Activated CD8-positive, alpha-beta memory T cell treated with anti-CD3 and anti-CD28 coated beads for 1 hour (primary cell): ENCODE results near the gene EN2.

ENCODE experiments used
- DNase-seq, 2 donors: peaks; one replicate each; pipeline ENCODE4 v3.0.0-alpha.2; 2020; ENCODE audit warnings: low read depth in 1 of 2; ENCODE audit errors: extremely low read depth in 1 of 2

EN2 gene

GRCh38 chr7:155458111-155458877, at the start of gene EN2:
Gene EN2, plus strand, starts transcription at chr7:155458129. Its CDS starts 249 bp downstream, at chr7:155458378.
- DNase-seq, result no peak

GRCh38 chr7:155408651-155409586, 49.0 kb upstream of the EN2 start:
- no peak for DNase-seq

- no peak for DNase-seq
These were observed 47.9 kb upstream of the EN2 start for GRCh38 chr7:155409980-155410379.

- DNase-seq, result no peak
These were observed 47.5 kb upstream of the EN2 start for GRCh38 chr7:155410431-155410830.

GRCh38 chr7:155411718-155412415, 46.1 kb upstream of the EN2 start:
- no peak for DNase-seq

GRCh38 chr7:155412416-155413253, 45.3 kb upstream of the EN2 start:
- peak in 1 of 2 donors; percentile 24 for DNase-seq

GRCh38 chr7:155414547-155415492, 43.1 kb upstream of the EN2 start:
- no peak for DNase-seq

GRCh38 chr7:155416646-155417380, 41.1 kb upstream of the EN2 start:
- DNase-seq, result no peak

GRCh38 chr7:155418304-155418703, 39.6 kb upstream of the EN2 start:
- DNase-seq, result no peak

GRCh38 chr7:155418941-155419755, 38.8 kb upstream of the EN2 start:
- no peak for DNase-seq

GRCh38 chr7:155420116-155420515, 37.8 kb upstream of the EN2 start:
- DNase-seq, result no peak

- DNase-seq, result no peak
These were observed 35.8 kb upstream of the EN2 start for GRCh38 chr7:155422151-155422550.

- DNase-seq, result no peak
These were observed 35.2 kb upstream of the EN2 start for GRCh38 chr7:155422599-155423336.

GRCh38 chr7:155423337-155424285, 34.3 kb upstream of the EN2 start:
- no peak for DNase-seq

GRCh38 chr7:155424301-155425010, 33.5 kb upstream of the EN2 start:
- no peak for DNase-seq
